IMR-90 (cell line): Measurements from ENCODE around the gene XAB2. TPM values are rescaled to one million over a fixed set of nuclear protein-coding genes. Genes with fewer than 3 reads are reported as not detected.

ENCODE experiments used
- ATAC-seq: fragments of 200-7000 bp; cut with Tn5 transposase; 2 replicates; pipeline ENCODE4 v1.9.1; 2020; ENCODE audit warnings: low read depth, mild to moderate bottlenecking, moderate library complexity
- BruUV-seq: library from RNA; stranded (reverse); fragments of 400-500 nt; replicated peaks from 2 replicates; lab custom pipeline; 2021; lab: Mats Ljungman, UMichigan
- CTCF ChIA-PET: fragments of 300-600 bp; formaldehyde crosslinking; extraction: SDS; loops from one replicate; lab custom pipeline; 2021; ENCODE audit warnings: antibody characterized with exemption; lab: Yijun Ruan, JAX
- POLR2A ChIA-PET: fragments of 300-600 bp; sonication (Branson Sonifier 250); formaldehyde crosslinking; loops from one replicate; lab custom pipeline; 2022; ENCODE audit warnings: antibody characterized with exemption; ENCODE audit not compliant: unreplicated experiment; lab: Charles Lee
- DNase-seq: peaks from one replicate; pipeline ENCODE4 v3.0.0; 2013
- H2AFZ ChIP-seq: replicated peaks from 2 replicates; pipeline ENCODE3; 2013; ENCODE audit warnings: low read length, mild to moderate bottlenecking; ENCODE audit not compliant: poor library complexity
- H2AK5ac ChIP-seq: 2 replicates; pipeline ENCODE4 v1.6.1; 2013; ENCODE audit warnings: low read depth, low read length, inconsistent platforms
- H2AK9ac ChIP-seq: replicated peaks from 2 replicates; pipeline ENCODE3; 2013; ENCODE audit warnings: mild to moderate bottlenecking, low read depth, low read length, moderate library complexity; ENCODE audit not compliant: poor library complexity
- H2BK120ac ChIP-seq: 2 replicates; pipeline ENCODE4 v1.6.1; 2013; ENCODE audit warnings: low read depth, low read length, inconsistent platforms
- H2BK15ac ChIP-seq: 3 replicates; pipeline ENCODE4 v1.6.1; 2013; ENCODE audit warnings: low read depth, low read length, inconsistent platforms
- H2BK20ac ChIP-seq: 2 replicates; pipeline ENCODE4 v1.6.1; 2013; ENCODE audit warnings: low read depth, mild to moderate bottlenecking, inconsistent platforms, low read length, moderate library complexity
- H2BK5ac ChIP-seq: 2 replicates; pipeline ENCODE4 v1.6.1; 2013; ENCODE audit warnings: mild to moderate bottlenecking, low read depth, low read length, inconsistent platforms; ENCODE audit not compliant: poor library complexity, severe bottlenecking
- H3K14ac ChIP-seq: replicated peaks from 2 replicates; pipeline ENCODE4 v1.6.1; 2013; ENCODE audit warnings: low read depth, low read length, inconsistent platforms
- H3K18ac ChIP-seq: 2 replicates; pipeline ENCODE4 v1.6.1; 2013; ENCODE audit warnings: low read depth, low read length, control low read depth
- H3K23ac ChIP-seq: 2 replicates; pipeline ENCODE4 v1.6.1; 2013; ENCODE audit warnings: low read depth, low read length, inconsistent platforms
- H3K27ac ChIP-seq: 2 replicates; pipeline ENCODE4 v1.5.1; 2013; ENCODE audit warnings: mild to moderate bottlenecking, control low read depth, low read length; ENCODE audit not compliant: insufficient read depth
- H3K27me3 ChIP-seq: 2 replicates; pipeline ENCODE4 v1.6.1; 2013; ENCODE audit warnings: low read length; ENCODE audit not compliant: control insufficient read depth, insufficient read depth
- H3K36me3 ChIP-seq: 2 replicates; pipeline ENCODE4 v1.6.1; 2013; ENCODE audit warnings: low read length, mixed read lengths; ENCODE audit not compliant: control insufficient read depth, insufficient read depth
- H3K4ac ChIP-seq: 2 replicates; pipeline ENCODE4 v1.6.1; 2013; ENCODE audit warnings: low read depth, low read length, inconsistent platforms
- H3K4me1 ChIP-seq: 2 replicates; pipeline ENCODE4 v1.6.1; 2013; ENCODE audit warnings: low read length, mixed read lengths; ENCODE audit not compliant: control insufficient read depth, insufficient read depth
- H3K4me2 ChIP-seq: 2 replicates; pipeline ENCODE4 v1.6.1; 2013; ENCODE audit warnings: low read depth, mild to moderate bottlenecking, control low read depth, low read length, moderate library complexity
- H3K4me3 ChIP-seq: 2 replicates; pipeline ENCODE4 v1.5.1; 2013; ENCODE audit warnings: low read depth, mild to moderate bottlenecking, control low read depth, low read length, moderate library complexity; ENCODE audit not compliant: insufficient read depth
- H3K56ac ChIP-seq: 2 replicates; pipeline ENCODE4 v1.6.1; 2013; ENCODE audit warnings: low read length, inconsistent platforms; ENCODE audit not compliant: insufficient read depth; ENCODE audit errors: extremely low read depth
- H3K79me1 ChIP-seq, 2 experiments: 2 replicates each; pipeline ENCODE4 v1.6.1; 2013; ENCODE audit warnings: low read length in 2 of 2, inconsistent platforms in 1 of 2, low read depth in 1 of 2
- H3K9ac ChIP-seq: 2 replicates; pipeline ENCODE4 v1.6.1; 2013; ENCODE audit warnings: low read depth, low read length, control low read depth
- H3K9me1 ChIP-seq: 2 replicates; pipeline ENCODE4 v1.6.1; 2013; ENCODE audit warnings: low read length, inconsistent platforms; ENCODE audit not compliant: insufficient read depth
- H3K9me3 ChIP-seq: 2 replicates; pipeline ENCODE4 v1.6.1; 2013; ENCODE audit warnings: low read length; ENCODE audit not compliant: control insufficient read depth, insufficient read depth
- H4K20me1 ChIP-seq: 2 replicates; pipeline ENCODE4 v1.6.1; 2013; ENCODE audit warnings: low read length, inconsistent platforms; ENCODE audit not compliant: insufficient read depth
- H4K5ac ChIP-seq: 2 replicates; pipeline ENCODE4 v1.6.1; 2013; ENCODE audit warnings: mild to moderate bottlenecking, low read depth, low read length, control low read depth
- H4K8ac ChIP-seq, 2 experiments: 2 replicates each; pipeline ENCODE4 v1.6.1; 2013; ENCODE audit warnings: low read depth in 2 of 2, low read length in 2 of 2, control low read depth in 1 of 2, inconsistent platforms in 1 of 2
- H4K91ac ChIP-seq: 2 replicates; pipeline ENCODE4 v1.6.1; 2013; ENCODE audit warnings: low read depth, low read length, inconsistent platforms; ENCODE audit not compliant: insufficient read depth
- BHLHE40 ChIP-seq: fragments of 150-350 bp; IDR thresholded peaks from 2 replicates; pipeline ENCODE4 v1.6.1; 2016; ENCODE audit warnings: mild to moderate bottlenecking, low read depth, low read length
- CEBPB ChIP-seq: IDR thresholded peaks from 2 replicates; pipeline ENCODE4 v1.6.1; 2012; ENCODE audit warnings: low read depth, low read length, improper control_type of control experiment
- CTCF ChIP-seq: conservative IDR thresholded peaks from 2 replicates; pipeline ENCODE4 v1.5.1; 2012; ENCODE audit warnings: mild to moderate bottlenecking, low read depth, low read length, improper control_type of control experiment
- MAFK ChIP-seq: IDR thresholded peaks from 2 replicates; pipeline ENCODE4 v1.6.1; 2012; ENCODE audit warnings: low read depth, low read length, improper control_type of control experiment
- MAZ ChIP-seq: IDR thresholded peaks from 2 replicates; pipeline ENCODE4 v1.6.1; 2012; ENCODE audit warnings: low read depth, mild to moderate bottlenecking, low read length, improper control_type of control experiment, moderate library complexity, borderline replicate concordance
- NFE2L2 ChIP-seq: fragments of 150-350 bp; IDR thresholded peaks from 2 replicates; pipeline ENCODE4 v1.6.1; 2016; ENCODE audit warnings: low read depth, mild to moderate bottlenecking, low read length
- POLR2A ChIP-seq: IDR thresholded peaks from 2 replicates; pipeline ENCODE4 v1.6.1; 2012; ENCODE audit warnings: mild to moderate bottlenecking, low read depth, low read length
- RAD21 ChIP-seq: IDR thresholded peaks from 2 replicates; pipeline ENCODE4 v1.6.1; 2012; ENCODE audit warnings: low read length, improper control_type of control experiment
- RCOR1 ChIP-seq: IDR thresholded peaks from 2 replicates; pipeline ENCODE4 v1.6.1; 2012; ENCODE audit warnings: mild to moderate bottlenecking, low read length, improper control_type of control experiment; ENCODE audit not compliant: insufficient replicate concordance
- USF2 ChIP-seq: fragments of 150-350 bp; IDR thresholded peaks from 2 replicates; pipeline ENCODE4 v1.6.1; 2017; ENCODE audit warnings: mild to moderate bottlenecking, antibody characterized with exemption, low read length, low read depth
- WGBS, 2 experiments: methylation state at CpG; one replicate each; pipeline versions ENCODE4 v1.1.5 to v1.1.7; 2013; ENCODE audit warnings: missing lambda C conversion rate in 2 of 2; ENCODE audit not compliant: insufficient read length in 1 of 2; ENCODE audit errors: extremely low coverage in 2 of 2; 5-methylcytosine and 5-hydroxymethylcytosine counted together
- dilution Hi-C: fragments of 300-500 bp; cut with HindIII; formaldehyde crosslinking; loops from one replicate; pipeline ENCODE4 v1.14.3; 2018; ENCODE audit warnings: low sequenced_read_pairs; ENCODE audit not compliant: unreplicated experiment
- in situ Hi-C: fragments of 300-500 bp; cut with MboI; formaldehyde crosslinking; loops from 3 replicates; pipeline ENCODE4 v1.14.3; 2019; ENCODE audit warnings: low sequenced_read_pairs, inconsistent platforms, mixed read lengths
- intact Hi-C: fragments of 100-400 bp; cut with micrococcal nuclease; formaldehyde crosslinking; loops from 2 replicates; pipeline ENCODE4 v1.10.0; 2022
- polyA plus RNA-seq, 3 experiments: library from polyadenylated mRNA; depleted of rRNA; stranded (reverse); fragments of >200 nt; gene quantifications; 2 replicates each; pipeline ENCODE4 v1.2.3, GENCODE V29; 2012; ENCODE audit warnings: low replicate concordance in 1 of 3
- total RNA-seq: library from RNA; depleted of rRNA; stranded (reverse); fragments of >200 nt; gene quantifications from 2 replicates; pipeline ENCODE4 v1.2.3, GENCODE V29; 2012

The XAB2 gene
- total and polyA plus RNA-seq, 2 of the 4 experiments (the other 2 are of a cell fraction) = 29.9 to 34.4 TPM

GRCh38 chr19:7617172-7617571 is 12.2 kb downstream of the XAB2 start:
- H3K27ac ChIP-seq = no peak overlapping the region
- H2AFZ ChIP-seq = no peak overlapping the region
- H3K9ac ChIP-seq = no peak overlapping the region
- no peak overlapping the region for H3K23ac ChIP-seq
- H3K4me2 ChIP-seq = no peak overlapping the region
- H3K36me3 ChIP-seq = peaks cover 37% of the 10 kb centered on the region
- intact Hi-C loops (no loop called here), in situ Hi-C loops (no loop called here), dilution Hi-C loops (no loop called here)
- H4K91ac ChIP-seq = no peak overlapping the region
- H4K20me1 ChIP-seq = no peaks in the 10 kb centered on the region
- no peak overlapping the region for H4K5ac ChIP-seq
- no peaks in the 10 kb centered on the region for H3K4me1 ChIP-seq
- no peaks in the 10 kb centered on the region for H3K79me1 ChIP-seq
- H3K9me3 ChIP-seq = no peaks in the 10 kb centered on the region
- no peak overlapping the region for H3K4ac ChIP-seq
- no peak overlapping the region for H3K56ac ChIP-seq
- ATAC-seq (no peak), DNase-seq (no peak)
- H3K14ac ChIP-seq = no peak overlapping the region
- H3K27me3 ChIP-seq = no peaks in the 10 kb centered on the region
- WGBS, 2 experiments = 89% methylated on average over 4 of the region's 12 CpGs; no CpG with 5 or more reads in 1 of the 2 experiments
- H4K8ac ChIP-seq = no peak overlapping the region
- TF ChIP-seq NFE2L2 (no peak), CEBPB (no peak), POLR2A (no peak), BHLHE40 (no peak), MAZ (no peak), USF2 (no peak), RAD21 (no peak), CTCF (no peak), MAFK (no peak), RCOR1 (no peak)
- H2BK20ac ChIP-seq = no peak overlapping the region
- no peak overlapping the region for H2AK9ac ChIP-seq
- no peak overlapping the region for H2BK5ac ChIP-seq
- no peak overlapping the region for H3K4me3 ChIP-seq
- ChIA-PET POLR2A (no interaction called here), CTCF (no interaction called here)
- no peak overlapping the region for H2AK5ac ChIP-seq
- no peaks in the 10 kb centered on the region for H3K9me1 ChIP-seq
- no peak overlapping the region for H2BK15ac ChIP-seq
- no peak overlapping the region for H3K18ac ChIP-seq
- no TSS peak for BruUV-seq
- H2BK120ac ChIP-seq = no peak overlapping the region
